ENCODE results near the gene CD6.

The CD6 gene

DNA sequence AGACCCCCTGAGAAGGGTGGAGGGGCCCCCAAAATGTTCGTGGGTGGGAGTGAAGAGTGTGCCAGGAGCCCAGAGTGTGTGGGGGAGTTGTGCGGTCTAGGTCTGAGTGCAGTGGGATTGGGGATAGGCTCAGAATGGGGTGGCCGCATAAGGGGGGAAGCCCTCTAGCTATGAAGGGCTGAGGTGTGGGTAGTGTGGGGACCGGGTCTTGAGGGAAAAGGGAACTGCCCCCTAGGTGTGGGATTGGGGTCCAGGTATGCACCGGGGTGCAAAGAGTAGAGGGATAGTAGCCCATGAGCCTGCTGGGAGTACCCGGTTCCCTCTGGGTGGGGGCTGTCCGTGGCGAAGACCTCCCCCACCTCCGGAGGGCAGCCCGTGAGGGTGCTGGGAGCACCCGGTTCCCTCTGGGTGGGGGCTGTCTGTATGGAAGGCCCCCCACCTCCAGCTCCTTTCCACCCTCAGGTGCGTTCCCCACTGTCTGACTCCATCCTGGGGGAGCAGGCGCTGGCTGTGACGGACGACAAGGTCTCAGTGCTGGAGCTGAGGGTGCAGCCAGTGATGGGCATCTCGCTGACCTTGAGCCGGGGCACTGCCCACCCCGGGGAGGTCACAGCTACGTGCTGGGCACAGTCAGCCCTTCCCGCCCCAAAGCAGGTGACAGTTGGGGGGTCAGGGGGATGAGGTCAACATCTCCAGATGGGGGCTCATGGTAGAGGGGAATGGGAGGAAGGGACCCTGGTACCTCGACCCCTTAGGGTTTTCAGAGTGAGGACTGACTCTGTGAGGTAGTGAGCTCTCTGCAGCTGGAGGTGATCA is 36.5 kb upstream of the CD6 start:
- DNase-seq (ENCODE audit: low spot score): no peak

DNA sequence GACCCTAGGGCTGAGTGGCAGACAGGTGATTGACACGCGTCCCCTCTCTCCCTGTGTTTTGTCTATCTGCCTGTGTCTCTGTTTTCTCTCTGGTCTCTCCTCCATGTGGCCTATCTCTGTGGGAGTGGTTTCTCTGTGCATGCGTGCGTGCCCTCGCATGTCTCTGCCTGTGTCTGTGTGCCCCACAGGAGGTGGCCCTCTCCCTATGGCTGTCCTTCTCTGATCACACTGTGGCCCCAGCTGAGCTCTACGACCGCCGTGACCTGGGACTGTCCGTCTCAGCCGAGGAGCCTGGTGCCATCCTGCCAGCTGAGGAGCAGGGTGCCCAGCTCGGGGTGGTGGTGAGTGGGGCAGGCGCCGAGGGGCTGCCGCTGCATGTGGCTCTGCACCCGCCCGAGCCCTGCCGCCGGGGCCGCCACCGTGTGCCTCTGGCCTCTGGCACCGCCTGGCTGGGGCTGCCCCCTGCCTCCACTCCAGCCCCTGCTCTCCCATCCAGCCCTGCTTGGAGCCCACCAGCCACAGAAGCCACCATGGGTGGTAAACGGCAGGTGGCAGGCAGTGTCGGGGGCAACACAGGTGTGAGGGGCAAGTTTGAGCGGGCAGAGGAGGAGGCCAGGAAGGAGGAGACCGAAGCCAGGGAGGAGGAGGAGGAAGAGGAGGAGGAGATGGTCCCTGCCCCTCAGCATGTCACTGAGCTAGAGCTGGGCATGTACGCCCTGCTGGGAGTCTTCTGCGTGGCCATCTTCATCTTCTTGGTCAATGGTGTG is 35.6 kb upstream of the CD6 start:
- no peak for DNase-seq (ENCODE audit: low spot score)

DNA sequence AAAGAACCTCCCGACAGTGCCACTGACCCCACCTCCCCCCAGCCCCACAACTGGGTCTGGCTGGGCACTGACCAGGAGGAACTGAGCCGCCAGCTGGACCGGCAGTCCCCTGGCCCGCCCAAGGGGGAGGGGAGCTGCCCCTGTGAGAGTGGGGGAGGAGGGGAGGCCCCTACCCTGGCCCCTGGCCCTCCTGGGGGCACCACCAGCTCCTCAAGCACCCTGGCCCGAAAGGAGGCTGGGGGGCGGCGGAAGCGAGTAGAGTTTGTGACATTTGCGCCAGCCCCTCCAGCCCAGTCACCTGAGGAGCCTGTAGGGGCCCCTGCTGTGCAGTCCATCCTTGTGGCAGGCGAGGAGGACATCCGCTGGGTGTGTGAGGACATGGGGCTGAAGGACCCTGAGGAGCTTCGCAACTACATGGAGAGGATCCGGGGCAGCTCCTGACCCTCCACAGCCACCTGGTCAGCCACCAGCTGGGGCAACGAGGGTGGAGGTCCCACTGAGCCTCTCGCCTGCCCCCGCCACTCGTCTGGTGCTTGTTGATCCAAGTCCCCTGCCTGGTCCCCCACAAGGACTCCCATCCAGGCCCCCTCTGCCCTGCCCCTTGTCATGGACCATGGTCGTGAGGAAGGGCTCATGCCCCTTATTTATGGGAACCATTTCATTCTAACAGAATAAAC is 34.9 kb upstream of the CD6 start:
- no peak for DNase-seq (ENCODE audit: low spot score)

DNA sequence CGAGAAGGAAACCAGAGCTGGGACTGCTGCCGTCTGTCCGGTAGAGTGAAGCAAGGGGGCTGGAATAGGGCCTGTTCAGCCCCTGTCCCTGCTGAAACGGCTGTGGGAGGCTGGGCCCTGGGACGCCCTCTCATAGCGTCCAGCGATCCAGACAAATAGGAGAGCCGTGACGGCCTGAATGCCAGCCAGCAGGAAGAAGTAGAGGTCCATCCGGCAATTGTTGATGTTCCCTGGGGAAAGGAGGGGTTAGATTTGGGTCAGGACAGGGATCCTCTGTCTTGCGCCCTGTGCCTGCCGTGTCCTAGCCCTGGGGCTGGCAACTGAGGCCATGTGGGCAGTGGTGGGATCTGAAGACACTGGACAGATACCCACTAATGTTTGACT is 34.3 kb upstream of the CD6 start:
- DNase-seq (ENCODE audit: low spot score): no peak

DNA sequence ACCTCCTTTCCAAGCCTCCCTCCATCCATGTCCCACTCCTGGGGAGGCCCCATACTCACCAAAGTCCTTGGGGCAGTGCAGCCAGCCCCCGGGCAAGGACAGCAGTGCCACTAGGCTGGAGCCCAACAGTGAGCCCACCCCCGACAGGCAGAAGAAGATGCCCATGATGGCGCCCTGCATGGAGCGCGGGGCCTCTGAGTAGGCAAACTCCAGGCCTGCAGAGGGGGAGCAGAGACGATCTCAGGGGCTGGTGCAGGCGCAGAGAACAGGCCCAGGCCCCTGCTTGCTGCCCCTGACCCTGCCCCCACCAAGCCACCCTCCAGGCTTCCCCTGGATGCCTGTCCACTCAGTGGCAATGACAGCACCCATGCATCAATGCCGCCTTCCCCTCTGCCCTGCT is 33.7 kb upstream of the CD6 start:
- DNase-seq (ENCODE audit: low spot score): no peak

DNA sequence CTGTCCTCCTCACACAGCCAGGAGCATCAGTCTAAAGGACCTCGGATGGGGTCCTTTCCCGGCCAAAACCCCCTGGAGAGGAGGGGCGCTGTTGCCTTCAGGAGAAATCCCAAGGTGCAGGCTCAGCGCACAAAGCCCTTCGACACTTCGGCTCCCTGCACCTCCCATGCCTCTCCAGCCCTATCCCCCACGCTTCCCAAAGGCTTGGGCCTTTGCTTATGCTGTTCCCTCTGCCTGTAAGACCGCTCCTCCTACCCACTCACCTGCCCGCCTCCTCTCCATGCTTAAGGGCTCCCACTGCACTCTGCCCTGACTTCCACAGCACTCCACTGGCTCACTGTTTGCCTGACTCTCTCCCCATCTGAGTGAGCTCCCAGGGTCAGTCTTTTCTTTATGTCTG is 33.0 kb upstream of the CD6 start:
- no peak for DNase-seq (ENCODE audit: low spot score)

DNA sequence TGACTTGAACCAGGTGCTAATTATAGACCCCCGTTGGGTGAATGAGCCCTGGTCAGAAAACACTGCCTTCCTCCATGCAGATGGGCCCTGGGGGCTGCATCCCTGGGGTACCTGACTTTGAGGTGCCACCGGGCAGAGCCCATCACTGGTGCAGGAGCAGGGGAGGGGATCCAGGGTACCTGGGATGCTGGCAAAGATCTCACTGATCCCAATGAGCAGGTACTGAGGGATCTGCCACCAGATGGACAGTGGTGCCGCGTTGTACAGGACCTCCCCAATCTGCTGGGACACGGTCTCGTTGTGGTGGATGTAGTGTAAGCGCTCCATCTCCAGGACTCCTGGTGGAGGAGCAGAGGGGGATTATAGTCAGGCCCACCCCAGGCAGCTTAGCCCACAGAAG is 32.2 kb upstream of the CD6 start:
- no peak for DNase-seq (ENCODE audit: low spot score)

DNA sequence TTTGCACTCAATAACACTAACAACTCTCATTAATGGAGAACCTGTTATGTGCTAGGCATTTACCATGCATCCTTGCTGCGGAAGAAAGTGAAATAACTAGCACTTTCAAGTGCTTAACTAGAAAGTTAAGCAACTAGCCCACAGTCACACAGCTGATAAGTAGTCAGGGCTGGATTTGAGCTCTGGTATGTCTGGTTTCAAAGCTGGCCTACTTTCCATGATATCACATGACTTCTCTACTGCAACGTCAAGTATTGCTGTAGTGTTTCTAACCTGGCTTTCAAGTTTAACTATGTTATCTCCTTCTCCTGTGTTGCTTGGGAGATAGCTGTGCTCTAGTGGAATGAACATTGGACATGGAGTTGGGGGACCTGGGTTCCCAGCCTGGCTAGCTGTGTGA is 31.6 kb upstream of the CD6 start:
- no peak for DNase-seq (ENCODE audit: low spot score)

DNA sequence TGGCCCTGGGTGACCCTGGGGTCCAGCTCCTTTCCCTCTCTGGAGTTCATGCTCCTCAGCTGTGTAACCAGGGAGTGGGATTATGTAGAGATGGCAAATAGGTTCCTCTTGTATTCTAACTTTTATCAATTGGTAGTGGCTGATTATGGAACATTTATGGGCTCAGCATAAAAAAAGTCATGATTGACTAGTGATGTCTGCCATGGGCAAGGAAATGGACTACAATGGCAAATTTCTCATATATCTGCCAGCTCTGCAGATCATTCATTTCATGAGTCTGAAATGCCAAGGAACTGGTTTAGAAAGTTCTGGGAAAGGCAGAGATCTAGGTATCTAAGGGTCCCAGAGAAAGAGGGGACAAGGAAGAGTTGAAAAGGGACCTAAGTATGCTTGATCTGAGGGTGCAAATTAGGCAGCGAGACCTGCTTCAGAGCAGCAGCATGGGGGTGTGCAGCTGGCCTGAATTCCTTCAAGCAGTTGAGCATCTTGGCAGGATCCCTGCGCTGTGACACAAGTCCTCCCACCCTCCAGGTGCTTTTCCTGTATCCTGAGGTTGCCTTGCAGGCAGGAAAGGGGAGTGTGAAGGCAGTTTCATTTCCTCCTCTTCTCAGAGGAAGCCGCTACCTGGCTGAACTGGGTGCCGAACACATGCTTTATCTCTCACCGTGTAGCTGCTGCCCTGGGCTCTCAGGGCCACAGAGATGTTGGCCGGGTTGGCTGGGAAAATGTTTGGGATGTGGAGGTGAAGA is 29.9 kb upstream of the CD6 start:
- no peak for DNase-seq (ENCODE audit: low spot score)

DNA sequence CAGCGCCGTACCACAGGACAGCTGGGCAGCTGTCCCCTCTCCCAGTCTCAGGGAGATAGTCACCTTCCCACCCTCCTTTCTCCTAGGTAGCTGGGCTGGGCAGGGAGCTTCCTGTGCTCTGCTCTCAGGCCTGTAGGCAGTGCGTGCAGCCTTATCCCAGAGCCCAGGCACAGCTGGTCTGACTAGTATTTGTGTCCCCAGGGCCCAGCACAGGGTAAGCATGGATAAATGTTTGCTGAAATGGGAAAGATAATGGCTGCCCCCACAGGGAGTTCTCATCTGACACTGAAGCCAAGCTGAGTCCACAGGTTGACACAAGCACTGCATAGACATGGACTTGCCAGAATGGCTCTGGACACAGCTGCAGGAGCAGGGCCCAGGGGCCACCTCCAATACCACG is 29.3 kb upstream of the CD6 start:
- DNase-seq (ENCODE audit: low spot score): no peak

DNA sequence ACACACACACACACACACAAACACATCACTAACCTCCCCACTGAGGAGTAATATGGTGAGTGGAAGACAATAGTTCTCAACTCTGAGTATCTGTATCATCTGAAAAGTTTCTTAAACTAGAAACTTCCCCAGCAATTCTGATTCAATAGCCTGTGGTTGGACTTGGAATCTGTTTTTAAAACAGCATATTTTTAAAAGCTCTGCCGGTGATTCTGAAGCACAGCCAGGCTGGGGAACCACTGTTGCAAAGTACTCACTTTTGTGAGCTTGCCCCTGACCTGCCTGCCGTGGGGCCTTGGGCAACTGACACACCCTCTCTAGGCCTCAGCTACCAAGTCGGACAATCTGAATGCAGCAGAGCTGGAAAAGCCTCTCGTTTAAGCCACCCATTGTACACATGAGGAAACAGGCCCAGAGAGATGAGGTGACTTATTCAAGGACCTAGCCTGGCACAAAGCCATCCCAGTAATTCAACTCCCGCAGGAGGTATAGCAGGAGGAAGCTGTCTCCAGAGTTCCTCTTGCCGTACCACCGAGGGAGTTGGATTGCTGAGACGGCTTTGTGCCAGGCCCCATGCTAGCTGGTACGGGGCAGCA is 28.4 kb upstream of the CD6 start:
- no peak for DNase-seq (ENCODE audit: low spot score)

DNA sequence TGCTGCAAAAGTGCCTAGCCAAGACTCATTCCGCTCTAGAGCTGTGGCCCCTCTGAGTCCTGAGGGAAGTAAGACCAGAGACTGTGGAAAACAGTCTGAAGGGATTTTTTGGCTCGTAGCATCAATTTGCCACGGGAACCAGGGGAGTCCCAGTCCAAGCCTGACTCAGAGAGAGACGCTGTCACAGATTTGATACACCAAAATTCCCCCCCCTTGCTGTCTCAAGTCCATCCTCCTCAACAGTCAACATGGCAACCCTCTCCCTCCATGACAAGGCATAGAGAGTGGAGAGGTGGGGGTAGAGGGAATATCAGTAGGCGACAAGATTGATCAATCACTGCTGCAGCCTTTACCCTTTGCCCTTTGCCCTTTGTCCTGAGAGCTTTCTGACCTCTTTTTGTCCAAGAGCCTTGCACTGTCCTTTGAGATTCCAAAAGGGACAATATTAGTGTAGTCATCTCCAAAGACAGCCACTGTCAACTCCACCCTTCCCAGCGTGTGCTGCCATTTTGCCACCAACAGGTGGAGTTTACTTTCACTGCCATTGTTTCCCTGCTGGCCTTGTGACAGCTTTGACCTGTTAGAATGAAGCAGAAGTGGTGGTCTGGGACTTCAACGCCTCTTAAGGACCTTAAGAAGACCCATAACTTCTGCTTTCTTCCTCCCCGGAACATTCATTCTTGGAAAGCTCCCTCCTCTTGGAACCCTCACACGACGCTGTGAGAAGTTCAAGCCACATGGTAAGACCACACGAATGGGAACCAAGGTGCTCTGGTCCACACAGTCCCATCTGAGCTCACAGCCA is 26.8 kb upstream of the CD6 start:
- DNase-seq (ENCODE audit: low spot score): no peak

DNA sequence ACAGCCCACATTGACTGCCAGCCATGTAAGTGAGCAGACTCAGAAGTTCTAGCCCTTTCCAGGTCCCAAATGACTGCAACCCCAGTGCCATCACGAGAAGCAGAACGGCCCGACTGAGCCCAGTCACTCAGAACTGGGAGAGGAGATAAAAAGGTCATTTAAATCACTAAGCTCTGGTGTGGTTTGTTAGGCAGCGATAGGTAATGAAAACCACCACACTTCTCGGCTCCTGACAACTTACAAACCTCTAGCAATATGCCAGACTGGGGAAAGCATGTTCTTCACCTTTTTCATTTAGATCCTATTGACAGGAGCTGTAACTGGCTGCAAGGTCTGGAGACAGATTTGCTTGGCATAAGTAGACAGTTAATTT is 26.2 kb upstream of the CD6 start:
- no peak for DNase-seq (ENCODE audit: low spot score)

DNA sequence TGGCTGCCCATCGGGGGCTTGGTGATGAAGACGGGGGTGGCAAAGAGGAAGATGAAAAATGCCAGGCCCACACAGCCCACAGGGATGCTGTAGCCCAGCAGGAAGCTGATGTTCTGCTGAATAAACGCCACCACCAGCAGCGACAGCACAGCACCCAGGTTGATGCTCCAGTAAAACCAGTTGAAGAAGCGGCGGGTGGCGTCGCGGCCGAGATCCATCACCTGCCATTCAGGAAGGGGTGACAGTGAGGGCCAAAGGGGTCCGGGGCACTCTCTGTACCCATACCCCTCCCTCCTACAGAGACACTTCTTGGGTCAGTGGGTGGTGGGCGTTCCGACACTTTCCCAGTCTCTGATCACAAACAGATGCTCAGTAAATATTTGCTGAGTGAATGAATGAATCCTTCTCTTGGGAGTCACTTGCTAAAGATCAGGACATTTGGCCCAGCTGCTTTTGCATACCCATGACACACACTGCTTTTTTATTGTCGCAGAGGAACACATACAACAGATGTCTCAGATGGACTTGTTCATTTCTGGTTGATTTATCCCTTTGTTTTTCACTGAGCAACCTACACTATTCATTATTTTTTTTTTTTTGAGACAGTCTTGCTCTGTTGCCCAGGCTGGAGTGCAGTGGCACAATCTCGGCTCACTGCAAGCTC is 24.7 kb upstream of the CD6 start:
- no peak for DNase-seq (ENCODE audit: low spot score)

DNA sequence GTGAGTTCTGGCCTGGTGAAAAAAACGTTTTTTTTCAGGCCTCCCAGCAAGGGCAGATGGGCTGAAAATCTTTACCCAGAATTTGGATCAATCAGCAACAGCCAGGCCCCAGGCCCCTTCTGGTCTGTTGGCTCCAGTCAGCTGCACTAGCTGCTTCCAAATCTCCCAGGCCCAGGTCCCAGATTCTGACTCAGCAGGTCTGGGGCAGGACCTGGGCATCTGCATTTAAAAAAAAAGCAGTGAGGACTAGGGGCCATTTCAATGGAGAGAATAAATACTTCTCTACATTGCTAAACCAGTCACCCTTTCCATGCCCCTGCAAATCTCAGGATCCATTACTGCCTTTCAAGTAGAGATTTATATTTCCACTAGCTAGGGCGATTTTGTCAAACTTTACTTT is 23.8 kb upstream of the CD6 start:
- DNase-seq (ENCODE audit: low spot score): no peak

DNA sequence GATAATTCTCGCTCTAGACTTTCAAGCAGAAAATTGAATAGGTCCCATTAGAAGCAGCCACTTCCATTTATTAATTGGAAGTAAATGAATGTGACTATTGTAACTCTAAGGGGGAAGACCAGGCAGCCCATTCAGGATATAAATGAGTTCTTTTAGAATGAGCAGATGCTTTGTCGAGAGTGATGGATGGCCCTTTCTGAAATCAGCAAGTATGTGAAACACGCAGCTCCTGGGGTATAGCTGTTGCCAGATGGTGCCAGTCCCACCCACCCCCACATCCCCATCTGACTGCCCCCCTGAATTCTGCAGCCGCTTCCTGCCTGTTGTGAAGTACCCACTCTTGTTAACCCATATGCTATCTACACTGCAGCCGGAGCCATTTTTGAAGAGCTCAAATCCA is 23.2 kb upstream of the CD6 start:
- DNase-seq (ENCODE audit: low spot score): no peak

DNA sequence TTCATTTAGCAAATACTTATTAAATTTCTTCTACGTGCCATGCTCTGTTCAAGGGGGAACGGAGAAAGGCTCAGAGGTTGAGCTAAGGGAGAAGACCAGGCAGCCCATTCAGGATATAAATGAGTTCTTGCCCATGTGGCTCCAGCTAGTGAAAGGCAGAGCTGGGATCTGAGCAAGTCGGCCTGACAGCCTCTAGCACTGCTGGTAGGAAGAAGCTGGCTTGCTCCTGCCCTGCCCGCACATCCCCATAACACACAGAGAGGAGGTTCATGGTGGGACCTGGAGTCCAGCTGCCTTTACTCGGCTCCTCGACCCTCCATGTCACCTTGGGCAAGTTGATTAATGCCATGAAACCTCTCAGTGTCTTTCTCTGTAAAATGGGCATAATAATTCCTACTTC is 21.5 kb upstream of the CD6 start:
- DNase-seq (ENCODE audit: low spot score): no peak

DNA sequence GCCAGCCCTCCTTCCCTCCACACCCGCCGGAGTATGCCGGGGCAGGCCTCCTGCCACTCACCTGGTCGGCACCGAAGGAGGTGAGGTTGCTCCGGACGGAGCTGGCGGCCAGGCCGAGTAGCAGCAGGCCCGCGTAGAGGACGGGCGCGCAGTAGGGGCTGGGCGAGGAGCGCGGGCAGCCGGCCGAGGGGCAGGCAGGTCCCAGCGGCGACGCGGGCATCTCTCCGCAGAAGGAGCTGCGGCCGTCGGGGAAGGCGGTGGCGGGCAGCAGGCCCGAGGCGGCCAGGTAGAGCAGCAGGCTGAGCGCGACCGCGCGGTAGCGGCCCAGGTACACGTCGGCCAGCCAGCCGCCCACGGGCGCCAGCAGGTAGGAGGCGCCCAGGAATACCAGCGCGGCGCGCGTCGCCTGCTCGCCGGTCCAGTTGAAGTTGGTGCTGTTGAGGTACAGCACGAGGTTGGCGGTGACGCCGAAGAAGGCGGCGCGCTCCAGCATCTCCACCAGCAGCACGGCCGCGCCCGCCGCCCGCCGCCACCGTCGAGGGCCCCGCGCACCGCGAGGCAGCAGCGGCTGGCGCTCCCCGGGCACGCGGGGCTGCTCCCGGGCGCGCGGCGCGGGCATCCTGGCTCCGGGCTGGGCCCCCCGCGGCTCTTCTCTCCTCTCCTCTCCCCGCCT is 20.4 kb upstream of the CD6 start:
- DNase-seq (ENCODE audit: low spot score): peak; percentile 7

DNA sequence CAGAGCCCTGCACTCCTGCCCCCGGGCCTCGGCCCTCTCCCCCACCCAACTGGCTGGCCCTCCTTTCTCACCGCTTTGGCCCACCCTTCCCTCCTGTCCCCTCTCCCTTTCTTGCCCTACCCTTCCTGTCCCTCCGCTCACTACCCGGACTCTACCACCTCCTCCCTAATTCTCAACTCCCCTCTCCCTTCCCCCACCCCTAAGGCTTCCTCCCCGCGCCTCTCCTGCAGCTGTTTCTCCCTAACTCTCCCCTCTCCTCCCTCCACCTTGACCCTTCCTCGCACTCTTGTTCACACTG is 19.9 kb upstream of the CD6 start:
- DNase-seq (ENCODE audit: low spot score): no peak
